GM21447 (cell line): ENCODE measurements around the gene PLXND1.
"Not testable (repeated sequence)": the region's sequence is repeated elsewhere in the genome, so short reads cannot be mapped to it uniquely, and the experiment has no call there.

Experiments
- ATAC-seq: cut with Tn5 transposase; IDR thresholded peaks from one replicate; pipeline ENCODE4 v1.9.1; 2021; ENCODE audit not compliant: unreplicated experiment

The PLXND1 gene

DNA sequence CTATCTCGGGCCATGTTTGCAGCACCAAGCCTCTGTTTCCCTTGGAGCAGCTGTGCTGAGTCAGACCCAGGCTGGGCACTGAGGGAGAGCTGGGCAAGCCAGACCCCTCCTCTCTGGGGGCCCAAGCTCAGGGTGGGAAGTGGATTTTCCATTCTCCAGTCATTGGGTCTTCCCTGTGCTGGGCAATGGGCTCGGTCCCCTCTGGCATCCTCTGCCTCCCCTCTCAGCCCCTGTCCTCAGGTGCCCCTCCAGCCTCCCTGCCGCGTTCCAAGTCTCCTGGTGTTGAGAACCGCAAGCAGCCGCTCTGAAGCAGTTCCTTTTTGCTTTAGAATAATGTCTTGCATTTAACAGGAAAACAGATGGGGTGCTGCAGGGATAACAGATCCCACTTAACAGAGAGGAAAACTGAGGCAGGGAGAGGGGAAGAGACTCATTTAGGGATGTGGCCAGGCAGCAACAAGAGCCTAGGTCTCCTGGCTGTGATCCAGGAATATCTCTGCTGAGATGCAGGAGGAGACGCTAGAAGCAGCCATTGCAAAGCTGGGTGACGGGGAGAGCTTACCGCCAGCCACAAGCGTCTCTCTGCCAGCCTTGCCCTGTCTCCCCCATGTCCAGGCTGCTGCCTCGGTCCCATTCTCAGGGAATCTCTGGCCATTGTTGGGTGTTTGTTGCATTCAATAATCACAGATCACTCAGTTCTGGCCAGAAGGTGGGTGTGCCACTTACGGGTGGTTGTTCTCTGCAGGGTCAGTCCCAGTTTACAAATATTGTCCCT is 76.9 kb downstream of the PLXND1 start:
- no peak for ATAC-seq

DNA sequence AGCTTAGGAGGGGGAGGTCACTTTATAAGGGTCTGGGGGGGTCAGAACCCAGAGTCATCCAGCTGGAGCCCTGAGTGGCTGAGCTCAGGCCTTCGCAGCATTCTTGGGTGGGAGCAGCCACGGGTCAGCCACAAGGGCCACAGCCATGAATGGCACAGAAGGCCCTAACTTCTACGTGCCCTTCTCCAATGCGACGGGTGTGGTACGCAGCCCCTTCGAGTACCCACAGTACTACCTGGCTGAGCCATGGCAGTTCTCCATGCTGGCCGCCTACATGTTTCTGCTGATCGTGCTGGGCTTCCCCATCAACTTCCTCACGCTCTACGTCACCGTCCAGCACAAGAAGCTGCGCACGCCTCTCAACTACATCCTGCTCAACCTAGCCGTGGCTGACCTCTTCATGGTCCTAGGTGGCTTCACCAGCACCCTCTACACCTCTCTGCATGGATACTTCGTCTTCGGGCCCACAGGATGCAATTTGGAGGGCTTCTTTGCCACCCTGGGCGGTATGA is 77.8 kb downstream of the PLXND1 start, which contains the start of gene RHO:
Gene RHO, plus strand, starts transcription at position 51 of the 512 bp plus-strand sequence. Its CDS starts 95 bp downstream, at position 146.
- ATAC-seq, result no peak

DNA sequence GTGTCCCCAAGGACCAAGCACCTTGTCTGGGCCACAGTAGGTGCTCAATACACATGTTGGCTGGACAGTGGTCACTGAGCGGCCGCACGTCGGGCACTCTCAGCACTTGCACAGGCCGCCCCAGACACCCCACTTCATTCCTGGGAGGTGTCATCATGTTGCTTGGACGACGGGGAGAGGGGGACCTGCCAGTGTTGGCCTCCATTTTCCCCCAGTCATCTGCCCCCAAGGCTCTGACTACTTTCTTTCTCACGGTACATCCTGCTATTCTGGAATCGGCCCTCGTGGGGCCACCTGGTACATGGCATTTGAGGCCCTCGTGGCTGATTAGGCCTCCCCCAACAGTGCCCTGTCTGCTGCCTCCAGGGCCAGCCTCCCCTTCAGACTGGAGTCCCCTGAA is 79.2 kb downstream of the PLXND1 start:
- no peak for ATAC-seq

DNA sequence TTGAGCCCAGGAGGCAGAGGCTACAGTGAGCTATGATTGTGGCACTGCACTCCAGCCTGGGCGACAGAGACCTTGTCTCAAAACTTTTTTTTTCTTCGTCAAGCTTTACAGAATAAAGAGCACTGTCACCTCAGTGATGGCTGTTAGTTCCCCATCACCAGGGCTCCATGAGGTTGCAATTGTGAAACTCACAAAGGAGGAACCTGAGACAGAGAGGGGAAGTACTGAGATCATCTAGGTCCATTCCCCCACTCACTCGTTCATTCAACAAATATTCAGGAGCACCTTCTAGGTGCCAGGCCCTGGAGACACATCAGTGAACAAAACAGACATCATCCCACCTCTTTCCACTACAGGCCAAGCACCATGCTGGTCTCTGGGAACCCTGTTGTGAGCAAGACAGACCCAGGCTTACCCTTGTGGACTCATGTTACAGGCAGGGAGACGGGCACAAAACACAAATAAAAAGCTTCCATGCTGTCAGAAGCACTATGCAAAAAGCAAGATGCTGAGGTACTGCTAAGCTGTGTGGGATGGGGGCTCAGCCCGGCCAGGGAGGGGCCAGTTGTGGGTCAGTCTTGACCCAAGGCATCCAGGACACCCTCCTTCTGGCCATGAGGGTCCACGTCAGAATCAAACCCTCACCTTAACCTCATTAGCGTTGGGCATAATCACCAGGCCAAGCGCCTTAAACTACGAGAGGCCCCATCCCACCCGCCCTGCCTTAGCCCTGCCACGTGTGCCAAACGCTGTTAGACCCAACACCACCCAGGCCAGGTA is 80.2 kb downstream of the PLXND1 start:
- peak; percentile 91 for ATAC-seq

DNA sequence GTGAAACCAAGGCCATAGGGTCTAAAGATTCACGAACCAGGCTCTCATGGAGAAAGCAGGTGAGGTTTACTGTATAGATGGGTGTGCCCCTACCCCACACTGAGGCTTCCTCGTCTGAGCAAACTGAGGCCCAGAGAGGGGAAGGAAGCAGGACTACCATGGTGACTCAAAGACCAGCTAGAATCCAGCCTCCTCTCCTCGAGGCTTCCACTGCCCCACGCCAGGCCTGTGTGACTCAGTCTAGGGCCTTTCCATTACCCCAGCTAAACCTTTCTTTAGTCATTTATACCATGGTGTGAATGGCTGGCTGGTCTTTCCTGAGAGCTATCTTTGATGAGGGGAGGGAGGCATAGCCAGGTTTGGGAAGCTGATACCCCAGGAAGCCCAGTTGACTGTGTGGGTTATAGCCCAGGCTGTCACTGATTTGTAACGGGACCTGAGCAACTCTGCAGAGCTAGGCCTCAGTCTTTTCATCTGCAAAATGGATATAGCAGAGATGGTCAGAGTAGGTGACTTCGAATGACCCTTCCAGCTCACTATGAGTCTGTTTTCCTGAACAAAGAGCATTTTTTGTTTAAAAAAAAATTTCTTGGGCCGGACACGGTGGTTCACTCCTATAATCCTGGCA is 81.0 kb downstream of the PLXND1 start:
- ATAC-seq, result no peak

DNA sequence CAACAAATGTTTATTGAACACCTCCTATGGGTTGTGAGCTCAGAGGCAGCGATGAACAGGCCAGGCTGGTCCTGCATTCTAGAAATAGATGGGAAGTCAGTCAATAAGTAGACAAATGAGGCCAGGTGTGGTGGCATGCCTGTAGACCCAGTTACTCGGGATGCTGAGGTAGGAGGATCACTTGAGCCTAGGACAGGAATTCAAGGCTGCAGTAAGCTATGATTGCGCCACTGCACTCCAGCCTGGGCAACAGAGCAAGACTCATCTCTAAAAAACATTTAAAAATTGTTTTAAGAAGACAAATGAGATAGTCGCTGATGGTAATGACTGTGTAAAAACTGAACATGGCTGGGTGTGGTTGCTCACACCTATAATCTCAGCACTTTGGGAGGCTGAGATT is 82.4 kb downstream of the PLXND1 start:
- no peak for ATAC-seq

DNA sequence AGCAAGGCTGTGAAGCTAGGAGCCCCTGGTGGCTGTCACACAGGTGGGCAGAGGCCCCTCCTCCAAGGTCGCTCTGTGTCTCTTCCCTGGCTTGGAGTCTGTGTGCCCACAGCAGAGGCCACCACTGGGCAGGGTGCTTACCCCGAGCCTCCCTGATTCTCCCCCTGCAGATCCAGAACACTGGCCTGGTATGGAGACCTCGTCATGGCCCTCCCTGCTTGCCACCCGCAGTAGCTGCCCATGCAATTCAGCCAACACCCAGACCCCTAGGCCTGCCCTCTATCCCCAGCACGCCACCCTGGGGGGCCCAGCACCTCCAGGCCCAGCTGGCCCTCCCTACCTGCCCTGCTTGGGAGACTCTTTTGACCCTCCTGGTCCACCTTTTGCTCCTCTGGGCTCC is 83.5 kb downstream of the PLXND1 start:
- no peak for ATAC-seq

DNA sequence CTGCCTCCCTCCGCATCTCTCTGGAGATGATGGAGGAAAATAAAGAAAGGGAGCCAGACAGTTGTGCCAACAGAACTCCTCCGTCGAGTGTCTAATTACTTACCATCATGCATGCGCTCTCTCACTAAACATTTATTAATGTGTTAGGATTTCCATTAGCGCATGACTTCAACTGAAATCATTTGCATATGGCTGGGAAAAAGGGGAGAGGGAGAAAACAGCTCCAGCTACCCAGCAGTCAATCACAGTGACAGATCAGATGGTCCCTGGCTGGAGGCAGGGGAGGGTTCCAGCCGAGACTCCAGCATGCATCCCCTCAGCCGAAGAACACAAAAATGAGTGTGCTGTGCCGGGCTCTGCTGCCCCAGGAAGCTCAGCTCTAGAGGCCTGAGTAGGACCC is 84.9 kb downstream of the PLXND1 start:
- no peak for ATAC-seq

DNA sequence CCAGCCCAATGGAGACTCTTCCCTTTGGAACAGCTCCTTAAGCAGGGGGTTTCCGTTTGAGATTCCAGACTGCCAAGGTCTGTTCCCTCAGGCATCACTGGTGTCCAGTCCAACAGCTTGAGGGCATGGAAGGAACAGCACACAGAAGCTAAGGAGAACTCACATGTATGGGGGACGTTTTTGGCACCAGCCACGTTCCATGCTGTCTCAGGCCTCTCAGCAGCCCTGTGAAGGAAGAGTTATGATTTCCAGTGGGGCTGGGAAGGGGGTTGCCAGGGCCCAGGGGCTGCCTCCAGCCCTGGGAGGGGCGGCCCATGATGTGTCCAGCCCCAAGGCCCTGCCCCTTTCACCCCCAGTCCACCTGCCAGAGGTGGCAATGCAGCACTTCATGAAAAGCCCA is 85.5 kb downstream of the PLXND1 start:
- no peak for ATAC-seq

DNA sequence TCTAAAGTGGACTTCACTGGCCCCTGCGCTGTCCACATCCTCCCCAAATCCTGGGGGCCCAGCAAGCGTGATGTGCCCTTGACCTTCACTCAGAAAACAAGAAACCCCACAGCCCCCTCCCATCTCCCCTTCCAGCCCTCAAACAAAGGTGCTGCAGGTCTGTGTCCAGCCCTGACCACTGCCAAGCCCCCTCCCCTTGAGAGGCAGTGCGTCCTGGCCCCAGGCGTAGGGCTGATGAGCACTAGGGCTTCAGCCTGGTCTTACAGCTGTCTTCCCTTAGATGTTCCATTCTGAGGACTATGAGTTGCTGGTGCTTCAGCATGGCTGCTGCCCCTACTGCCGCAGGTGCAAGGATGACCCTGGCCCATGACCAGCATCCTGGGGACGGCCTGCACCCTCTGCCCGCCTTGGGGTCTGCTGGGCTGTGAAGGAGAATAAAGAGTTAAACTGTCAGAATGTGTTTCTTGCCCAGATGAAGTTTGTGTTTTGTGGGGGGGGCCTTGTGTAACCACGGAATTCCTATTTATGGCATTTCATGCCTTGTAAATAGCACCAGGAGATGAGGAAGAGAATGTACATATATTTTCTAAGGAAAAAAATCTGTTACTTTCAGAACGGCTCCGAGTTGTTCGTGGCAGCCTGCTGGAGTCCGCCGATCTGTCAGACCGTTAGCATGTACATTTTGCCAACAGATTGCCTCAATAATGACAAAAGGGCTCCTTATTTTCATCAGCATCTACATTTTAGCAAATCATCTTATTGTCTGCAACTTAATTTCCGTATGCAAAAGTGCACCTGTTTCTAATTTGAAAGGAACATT is 86.4 kb downstream of the PLXND1 start:
- ATAC-seq, result no peak

DNA sequence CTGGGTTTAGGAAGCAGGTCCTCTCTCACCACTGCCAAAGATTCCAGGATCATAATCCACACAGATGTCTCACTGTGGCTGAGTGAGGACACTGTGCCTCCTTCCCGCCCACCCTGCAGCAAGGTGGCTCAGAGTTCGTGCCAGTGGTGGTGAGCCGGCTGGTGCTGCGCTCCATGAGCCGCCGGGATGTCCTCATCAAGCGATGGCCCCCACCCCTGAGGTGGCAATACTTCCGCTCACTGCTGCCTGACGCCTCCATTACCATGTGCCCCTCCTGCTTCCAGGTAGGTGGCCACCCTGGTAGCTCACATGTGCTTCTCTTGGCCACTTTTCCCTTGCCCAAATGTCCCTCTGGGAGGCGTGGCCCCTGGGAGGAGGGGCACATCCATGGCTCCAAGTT is 87.0 kb downstream of the PLXND1 start:
- ATAC-seq, result no peak

DNA sequence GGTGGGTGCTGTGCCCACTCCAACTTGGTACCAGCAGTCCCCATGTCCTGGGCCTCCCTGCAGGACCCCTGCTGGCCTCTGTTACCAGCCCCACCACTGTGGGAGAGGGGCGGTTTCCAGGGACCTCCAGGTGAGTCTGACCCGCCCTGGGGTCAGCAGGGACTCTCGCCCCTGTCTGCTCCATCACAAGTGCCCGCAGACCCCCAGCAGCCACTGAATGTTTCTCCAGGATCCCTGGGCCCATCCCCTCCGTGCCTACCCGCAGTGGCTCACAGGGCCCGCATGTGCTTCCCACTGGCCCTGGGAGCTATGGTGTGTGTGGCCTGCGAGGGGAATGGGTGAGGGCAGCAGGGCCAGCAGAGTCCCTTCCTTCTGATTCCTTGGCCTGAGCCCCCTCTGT is 87.9 kb downstream of the PLXND1 start:
- ATAC-seq, result no peak

DNA sequence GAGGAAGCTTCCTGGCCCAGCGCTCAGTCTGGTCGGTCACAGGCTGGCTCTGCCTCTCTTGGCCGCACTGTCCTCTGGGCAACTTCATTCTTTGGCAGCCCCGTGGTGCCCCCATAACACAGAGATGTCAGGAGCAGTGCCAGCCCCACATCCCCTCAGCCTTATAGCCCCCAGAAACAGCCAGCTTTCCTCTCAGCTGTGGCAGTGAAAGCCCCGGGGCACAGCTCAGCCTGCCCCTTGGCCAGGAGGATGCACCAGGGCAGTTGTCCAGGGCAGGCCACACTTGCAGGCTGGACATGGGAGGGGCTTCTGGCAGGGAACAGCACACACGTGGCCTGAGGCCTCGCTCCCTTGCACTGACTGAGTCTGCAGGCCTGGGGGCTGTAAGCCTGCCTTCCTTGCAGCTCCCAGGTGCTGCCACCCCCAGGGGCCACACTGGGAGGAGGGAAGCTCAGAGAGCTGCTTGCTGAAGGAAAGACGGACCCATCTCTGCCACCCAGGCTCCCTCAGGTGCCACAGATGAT is 88.4 kb downstream of the PLXND1 start:
- no peak for ATAC-seq

DNA sequence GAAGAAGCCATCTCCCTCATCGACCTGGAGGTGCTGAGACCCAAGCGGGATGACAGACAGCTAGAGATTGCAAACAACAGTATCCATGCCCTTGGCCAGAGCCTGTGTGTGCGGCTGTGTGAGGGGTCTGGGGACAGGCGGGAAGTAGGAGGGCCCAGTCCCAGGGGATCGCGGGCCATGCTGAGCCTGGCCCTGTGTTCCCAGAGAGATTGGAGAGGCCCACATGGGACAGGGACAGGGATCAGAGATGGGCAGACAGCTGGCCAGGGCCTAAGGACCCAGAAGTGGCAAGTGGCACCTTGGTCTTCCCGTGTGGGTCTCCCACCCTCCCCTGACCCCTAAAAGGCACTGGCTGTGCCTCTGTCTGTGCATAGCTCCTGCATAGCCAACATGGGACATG is 89.0 kb downstream of the PLXND1 start:
- ATAC-seq, result no peak

DNA sequence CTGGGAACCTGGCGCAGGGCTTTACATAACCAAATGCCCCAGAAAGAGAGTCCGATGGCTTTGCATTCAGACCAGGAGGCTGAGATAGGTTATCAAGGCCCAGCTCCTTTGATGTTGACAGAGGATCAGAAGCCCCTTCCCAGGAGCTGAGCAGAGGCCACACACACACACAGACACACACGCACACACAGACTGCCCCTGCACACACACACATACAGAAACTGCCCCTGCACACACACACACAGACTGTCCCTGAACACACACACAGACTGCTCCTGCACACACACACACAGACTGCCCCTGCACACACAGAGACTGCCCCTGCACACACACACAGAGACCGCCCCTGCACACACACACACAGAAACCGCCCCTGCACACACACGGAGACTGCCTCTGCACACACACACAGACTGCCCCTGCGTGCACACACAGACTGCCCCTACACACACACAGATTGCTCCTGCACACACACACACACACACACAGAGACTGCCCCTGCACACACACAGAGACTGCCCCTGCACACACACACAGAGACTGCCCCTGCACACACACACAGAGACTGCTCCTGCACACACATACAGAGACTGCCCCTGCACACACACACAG is 90.5 kb downstream of the PLXND1 start:
- not testable (repeated sequence) for ATAC-seq

DNA sequence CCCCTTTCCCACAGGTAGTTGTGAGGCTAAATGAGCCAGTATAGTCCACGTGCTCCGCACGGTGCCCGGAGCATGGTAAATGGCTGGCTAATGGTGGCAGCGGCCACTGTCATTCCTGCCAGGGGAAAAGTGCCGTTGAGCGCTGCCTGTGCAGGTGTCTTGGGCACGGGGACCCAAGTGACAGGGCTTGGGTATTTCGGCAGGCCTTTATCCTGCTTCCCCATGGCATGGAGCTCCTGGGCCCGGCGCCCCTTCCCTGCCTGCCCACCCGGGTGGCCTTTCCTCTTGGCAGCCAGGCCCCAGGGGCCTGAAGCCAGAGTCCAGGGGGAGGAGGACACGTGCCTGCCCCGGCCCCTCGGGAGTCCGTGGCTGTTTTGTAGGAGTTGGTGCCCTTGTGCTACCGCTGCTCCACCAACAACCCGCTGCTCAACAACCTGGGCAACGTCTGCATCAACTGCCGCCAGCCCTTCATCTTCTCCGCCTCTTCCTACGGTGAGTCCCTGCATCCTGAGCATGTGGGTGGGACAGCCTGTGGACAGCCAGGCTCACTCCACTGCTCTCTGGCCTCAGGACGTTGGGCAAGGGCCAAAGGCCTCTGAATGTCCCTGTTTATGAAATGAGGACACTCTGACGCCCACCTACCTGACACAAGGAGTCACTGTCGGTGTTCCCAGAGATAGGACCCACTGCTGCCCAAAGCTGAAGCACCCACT is 91.2 kb downstream of the PLXND1 start:
- not testable (repeated sequence) for ATAC-seq

DNA sequence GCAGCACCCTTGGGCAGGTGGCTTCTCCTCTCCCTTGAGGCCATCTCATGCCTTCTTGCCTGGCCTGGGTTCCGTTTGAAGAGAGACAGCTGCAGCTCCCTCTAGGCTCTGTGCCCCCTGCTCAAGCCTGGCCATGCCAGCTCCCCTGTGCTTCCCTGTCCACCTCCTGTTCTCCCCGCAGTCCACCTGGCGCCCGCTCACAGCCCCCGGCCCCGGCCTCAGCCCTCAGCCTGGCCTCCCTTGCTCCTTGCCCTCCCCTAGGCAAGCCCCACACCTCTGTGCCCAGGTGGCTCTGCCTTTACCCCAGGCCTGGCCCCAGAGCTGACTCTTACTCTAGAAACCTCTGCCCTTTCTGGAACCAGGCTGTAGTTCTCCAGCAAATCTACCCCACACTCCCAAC is 91.9 kb downstream of the PLXND1 start:
- ATAC-seq, result no peak

DNA sequence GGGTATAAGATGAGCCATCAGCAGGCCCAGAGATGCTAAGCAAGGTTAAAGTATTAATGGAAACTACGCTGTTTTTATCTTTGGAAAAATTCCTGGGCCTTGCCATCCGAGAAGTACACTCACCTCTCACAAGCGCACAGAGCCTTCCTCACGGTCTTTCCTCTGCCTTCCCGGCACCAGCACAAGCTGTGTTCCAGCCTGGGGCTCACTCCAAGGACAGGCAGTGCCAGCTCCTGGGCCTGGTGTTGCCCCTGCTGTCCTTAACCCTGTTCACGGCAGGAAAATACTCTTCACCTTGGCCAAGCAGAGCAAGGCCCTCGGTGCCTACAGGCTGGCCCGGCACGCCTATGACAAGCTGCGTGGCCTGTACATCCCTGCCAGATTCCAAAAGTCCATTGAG is 92.4 kb downstream of the PLXND1 start:
- no peak for ATAC-seq

DNA sequence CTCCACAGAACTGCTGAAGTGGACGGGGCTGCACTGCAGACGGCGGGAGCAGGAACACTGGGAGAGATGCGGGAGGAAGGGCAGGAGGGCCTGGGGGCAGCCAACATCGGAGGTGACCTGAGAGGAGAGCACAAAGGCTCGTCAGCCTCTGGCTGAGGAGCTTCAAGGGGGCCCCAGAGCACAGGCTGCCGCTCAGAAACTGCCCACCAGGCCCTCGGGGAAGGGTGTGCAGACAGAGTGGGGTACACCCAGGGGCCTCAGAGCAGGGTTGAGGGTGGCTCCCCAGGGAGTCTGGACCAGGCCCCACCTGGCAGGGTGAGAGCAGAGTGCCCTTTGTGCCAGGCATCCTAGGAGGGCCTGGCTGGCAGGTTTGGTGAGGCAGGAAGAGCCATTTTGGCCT is 92.8 kb downstream of the PLXND1 start:
- ATAC-seq, result no peak

DNA sequence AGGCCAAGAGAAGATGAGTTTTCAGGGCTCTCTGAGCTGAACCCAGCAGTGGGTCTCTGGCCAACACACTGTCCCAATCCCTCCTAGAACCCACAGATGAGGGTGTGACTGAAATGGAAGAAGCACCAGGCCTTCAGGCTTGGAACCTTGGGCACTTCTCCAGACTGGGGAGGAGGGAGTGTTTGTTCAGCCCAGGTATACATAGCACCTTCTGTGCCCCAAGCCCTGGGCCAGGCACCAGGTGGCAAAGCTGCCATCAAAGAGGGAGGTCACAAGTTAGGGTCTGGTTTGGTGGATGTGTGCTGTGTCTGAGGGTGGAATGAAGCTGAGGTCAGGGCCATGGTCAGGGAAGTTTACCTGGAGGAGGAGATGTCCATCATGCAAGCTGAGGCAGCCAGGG is 93.9 kb downstream of the PLXND1 start:
- no peak for ATAC-seq
